HG02852 (cell line): ENCODE measurements around the gene A4GALT.
"Not testable (repeated sequence)": the region's sequence is repeated elsewhere in the genome, so short reads cannot be mapped to it uniquely, and the experiment has no call there.

Experiments used
- ATAC-seq: cut with Tn5 transposase; IDR thresholded peaks from one replicate; pipeline ENCODE4 v1.9.1; 2021; ENCODE audit warnings: mild to moderate bottlenecking, moderate library complexity; ENCODE audit not compliant: unreplicated experiment

Gene A4GALT

DNA sequence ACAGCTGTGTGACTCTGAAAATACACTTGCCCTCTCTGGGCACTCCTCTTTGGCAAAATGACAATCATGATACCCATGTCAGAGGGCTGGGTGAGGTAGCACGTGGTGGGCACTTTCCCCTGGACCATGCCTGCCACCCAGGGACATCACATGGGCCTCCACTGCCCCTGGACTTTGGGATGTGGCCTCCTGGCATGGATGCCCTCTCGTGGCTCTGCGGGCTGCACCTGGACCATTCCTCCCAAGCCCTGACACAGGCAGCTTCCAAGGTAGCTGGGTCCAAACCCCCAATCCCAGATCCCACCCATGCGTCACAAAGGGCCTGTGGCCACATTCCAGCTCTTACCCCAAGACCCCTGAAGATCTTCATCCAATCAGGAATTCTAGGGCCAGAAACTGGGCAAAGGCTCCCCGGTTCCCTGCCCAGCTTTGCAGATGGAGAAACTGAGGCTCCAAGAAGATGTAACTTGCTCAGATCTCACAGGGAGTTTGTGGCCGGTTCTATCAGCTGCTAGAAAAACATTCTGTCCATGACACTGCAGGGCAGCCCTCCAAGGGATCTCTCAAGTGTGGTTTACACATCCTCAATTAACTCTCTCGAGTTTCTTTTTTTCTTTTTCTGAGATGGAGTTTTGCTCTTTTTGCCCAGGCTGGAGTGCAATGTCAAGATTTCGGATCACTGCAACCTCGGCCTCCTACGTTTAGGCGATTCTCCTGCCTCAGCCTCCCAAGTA, 36.0 kb downstream of the A4GALT start:
- no peak for ATAC-seq

DNA sequence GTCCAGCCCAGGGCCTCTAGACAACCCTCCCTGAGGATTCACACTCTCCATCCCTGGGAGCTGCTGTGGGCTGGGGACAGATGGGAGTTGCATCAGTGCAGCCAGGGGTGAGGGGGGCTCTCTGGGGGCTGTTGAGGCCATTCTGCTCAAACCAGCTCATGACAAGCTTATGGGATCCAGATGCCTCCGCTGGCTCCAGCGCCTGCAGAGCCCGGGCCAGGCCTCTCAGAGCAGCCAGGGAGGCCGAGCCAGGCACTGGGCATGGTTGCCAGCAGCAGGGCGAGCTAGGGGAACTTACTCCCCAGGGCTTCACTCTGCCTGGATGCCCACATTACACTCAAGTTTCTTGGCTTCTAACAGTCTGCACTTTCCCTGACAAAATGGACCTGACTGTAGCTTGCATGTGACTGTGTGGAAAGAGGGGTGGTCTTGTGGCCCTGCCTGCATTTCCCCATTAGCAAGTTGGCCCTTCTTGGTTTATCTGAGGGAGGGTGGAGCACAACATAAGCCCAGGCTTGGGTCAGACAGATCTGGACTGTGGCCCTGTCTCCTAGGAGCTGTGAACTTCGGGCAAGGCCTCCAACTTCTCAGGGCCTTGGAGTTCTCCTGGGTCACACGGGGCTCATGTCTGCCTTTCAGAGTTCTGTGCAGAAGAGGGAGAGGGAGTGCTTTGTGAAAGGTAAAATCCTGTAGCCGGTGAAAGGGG, 36.9 kb downstream of the A4GALT start:
- ATAC-seq, result no peak

- ATAC-seq, result no peak
Observed at GRCh38 chr22:42682113-42682851, 38.4 kb downstream of the A4GALT start.

DNA sequence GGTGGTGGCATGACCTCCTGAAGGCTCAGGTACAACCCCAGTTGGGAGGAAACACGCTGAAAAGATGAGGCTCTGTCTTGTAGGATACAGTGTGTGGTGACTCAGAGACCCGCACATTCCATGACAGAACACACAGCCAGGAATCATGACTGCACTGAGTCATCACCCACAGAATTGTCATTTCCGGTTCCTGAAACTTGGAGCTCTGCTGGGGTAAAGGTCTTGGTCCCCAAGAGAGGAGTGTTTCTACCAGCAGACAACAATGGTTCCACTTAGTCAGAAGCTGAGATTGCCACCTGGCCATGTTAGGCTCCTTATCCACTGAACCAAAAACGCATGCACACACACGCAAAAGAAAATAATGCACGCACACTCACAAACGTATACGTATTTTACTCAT, 40.0 kb downstream of the A4GALT start:
- ATAC-seq, result no peak

DNA sequence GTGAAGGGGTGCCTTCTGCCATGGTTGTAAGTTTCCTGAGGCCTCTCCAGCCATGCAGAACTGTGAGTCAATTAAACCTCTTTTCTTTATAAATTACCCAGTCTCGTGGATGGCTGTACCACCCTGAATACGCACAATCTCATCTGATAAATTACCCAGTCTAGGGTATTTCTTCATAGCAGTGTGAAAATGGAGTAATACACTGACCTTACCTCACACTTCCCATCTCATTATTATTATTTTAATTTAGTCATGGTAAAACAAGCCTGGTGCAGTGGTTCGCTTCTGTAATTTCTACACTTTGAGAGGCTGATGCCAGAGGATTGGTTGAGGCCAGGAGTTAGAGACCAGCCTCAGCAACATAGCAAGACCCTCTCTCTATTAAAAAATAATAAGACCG, 41.0 kb downstream of the A4GALT start:
- no peak for ATAC-seq

DNA sequence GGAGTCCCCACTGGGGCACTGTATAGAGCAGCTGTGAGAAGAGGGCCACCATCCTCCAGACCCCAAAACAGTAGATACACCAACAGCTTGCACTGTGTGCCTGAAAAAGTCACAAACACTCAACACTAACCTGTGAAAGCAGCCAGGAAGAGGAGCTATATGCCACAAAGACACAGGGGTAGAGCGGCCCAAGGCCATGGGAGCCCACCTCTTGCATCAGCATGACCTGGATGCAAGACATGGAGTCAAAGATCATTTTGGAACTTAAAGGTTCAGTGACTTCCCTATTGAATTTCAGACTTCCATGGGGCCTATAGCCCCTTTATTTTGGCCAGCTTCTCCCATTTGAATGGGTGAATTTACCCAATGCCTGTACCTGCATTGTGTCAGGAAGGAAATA, 41.8 kb downstream of the A4GALT start:
- no peak for ATAC-seq

DNA sequence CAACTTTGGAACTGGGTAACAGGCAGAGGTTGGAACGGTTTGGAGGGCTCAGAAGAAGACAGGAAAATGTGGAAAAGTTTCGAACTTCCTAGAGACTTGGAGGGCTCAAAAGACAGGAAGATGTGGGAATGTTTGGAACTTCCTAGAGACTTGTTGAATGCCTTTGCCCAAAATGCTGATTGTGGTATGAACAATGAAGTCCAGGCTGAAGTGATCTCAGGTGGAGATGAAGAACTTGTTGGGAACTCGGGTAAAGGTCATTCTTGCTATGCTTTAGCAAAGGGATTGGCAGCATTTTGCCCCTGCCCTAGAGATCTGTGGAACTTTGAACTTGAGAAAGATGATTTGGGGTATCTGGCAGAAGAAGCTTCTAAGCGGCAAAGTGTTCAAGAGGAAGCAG, 42.7 kb downstream of the A4GALT start:
- not testable (repeated sequence) for ATAC-seq

DNA sequence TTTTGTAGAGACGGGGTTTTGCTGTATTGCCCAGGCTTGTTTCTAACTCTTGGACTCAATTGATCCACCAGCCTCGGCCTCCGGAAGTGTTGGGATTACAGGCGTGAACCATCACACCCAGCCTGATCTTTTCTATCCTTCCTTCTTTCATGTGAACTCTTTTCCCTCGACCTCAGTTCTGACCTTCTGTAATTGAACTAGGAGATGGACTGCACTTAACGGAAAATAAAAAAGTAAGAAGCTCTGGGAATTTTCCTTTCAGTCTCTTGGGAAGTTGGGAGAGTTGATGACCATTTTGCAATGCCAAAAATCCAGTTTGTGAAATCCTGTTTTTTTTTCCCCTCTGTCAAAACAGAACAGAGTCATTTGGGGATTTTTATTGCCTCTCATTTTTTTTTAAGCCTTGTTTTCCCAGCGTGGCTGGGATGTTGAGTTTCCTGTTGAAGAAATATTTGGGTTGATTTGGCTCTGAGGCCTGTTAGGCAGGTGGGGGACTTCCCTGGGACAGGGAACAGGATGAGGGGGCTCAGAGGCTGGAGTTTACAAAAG, 44.5 kb downstream of the A4GALT start:
- no peak for ATAC-seq

GRCh38 chr22:42673898-42674401, 46.7 kb downstream of the A4GALT start:
- ATAC-seq, result no peak

DNA sequence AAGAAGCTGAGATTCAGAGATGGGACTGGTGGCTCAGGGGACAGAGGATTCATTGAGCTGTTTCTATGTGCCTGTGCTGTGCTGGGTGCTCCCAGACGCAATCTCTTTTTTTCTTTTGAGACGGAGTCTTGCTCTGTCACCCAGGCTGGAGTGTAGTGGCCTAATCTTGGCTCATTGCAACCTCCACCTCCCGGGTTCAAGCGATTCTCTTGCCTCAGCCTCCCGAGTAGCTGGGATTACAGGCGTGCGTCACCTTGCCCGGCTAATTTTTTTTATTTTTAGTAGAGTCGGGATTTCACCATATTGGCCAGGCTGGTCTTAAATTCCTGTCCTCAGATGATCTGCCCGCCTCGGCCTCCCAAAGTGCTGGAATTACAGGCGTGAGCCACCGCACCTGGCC, 47.6 kb downstream of the A4GALT start:
- not testable (repeated sequence) for ATAC-seq

- no peak for ATAC-seq
Observed at GRCh38 chr22:42670921-42671709, 49.6 kb downstream of the A4GALT start.

DNA sequence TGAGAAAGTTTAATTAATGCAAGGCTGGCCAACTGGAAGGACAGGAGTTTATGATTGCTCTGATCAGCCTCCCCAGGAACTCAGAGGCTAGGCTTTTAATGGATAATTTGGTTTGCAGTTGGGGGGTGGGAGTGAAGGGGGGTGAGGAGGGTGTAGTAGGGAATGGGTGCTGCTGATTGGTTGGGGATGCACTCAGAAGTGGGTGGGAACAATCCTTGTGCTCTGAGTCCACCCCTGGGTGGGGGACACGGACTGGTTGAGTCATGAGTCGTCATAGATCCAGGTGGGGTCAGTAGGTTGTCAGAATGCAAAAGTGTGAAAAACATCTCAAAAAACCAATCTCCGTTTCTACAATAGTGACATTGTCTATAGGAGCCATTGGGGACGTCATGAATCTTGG, 50.6 kb downstream of the A4GALT start:
- ATAC-seq, result no peak

GRCh38 chr22:42666393-42666792, 54.3 kb downstream of the A4GALT start:
- not testable (repeated sequence) for ATAC-seq

DNA sequence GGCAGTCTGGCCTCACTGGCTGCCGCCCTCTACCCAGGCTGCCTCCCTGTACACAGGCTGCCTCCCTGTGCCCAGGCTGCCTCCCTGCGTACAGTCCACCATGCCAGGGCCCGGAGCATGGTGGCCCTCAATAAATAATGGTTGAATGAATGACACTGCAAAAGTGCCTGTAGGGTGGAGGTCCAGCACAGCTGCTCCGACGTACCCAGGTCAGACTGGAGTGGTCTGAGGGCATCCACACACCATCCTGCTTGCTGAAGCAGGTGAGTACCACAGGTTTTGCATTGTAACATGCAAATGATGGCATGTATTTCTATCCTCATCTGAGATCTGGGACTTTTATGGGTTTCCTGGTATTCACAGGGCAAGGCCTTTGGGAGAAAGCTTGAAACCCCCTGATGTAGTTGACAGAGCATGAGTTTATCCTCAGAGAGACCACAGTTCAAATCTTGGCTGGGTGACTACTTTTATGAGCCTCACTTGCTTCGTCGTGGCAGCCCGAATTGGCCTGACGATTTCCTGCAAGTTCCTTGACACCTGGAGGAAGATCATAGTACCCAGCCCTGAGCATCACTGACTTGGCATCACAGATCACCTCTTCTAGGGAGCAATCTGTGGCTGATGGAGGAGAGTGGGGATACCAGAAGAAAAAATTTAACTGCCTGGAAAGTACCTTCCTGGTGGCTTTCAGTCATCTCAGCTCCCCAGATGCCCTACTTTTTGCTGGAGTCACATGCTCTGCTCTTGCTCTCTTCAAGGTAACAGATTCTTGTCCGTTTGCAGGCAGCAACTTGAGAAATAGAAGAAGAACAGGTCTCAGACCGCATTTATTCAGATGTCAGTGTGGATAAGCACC, 55.5 kb downstream of the A4GALT start:
- ATAC-seq, result no peak

GRCh38 chr22:42661985-42662831, 58.5 kb downstream of the A4GALT start:
- ATAC-seq, result no peak

DNA sequence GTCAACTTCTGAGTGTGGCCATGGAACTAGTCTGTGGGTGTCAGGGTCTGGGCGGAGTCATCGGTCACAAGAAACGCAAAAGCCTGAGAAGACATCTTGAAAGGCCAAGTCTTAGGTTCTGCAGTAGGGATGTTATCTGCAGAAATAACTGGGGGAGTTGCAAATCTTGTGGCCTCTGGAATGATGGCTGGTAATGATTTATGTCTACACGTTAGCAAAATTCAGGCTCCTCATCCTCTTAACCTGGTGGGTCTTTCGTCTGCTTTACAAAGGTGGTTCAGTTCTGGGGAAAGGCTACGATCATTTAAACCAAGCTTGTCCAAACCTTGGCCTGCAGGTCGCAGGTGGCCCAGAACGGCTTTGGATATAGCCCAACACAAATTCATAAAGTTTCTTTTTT, 64.1 kb downstream of the A4GALT start:
- no peak for ATAC-seq

GRCh38 chr22:42655693-42656092, 65.0 kb downstream of the A4GALT start:
- no peak for ATAC-seq

DNA sequence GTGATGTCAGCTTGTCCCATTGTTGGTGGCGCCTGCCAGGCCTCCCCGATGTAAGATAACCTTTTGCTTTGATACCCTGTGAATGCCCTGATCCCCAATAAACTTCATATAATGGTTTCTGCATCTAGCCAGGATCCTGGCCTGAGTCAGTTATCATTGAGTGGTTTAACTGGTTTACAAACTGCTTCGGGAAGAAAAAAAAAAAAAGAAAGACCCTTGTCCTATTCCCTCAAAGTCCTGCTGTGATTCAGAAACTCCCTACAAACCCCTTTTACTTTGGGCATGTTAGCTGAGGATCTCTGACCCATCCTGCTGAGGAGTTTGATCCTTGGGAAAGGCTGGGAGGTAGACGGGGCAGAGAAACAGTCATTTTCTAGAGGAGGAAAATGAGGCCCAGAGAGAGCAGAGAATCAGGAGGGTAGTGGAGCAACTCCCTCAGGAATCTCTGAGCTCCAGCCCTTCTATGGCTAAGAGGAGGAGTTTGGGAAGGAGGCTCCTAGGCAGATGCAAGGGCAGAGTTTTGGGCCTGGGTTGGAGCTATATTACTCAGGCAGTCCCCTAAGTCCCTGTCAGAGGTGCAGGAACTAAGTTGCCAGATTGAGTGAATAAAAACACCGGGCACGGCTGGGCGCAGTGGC, 66.1 kb downstream of the A4GALT start:
- ATAC-seq, result no peak
